ENCODE data around the gene BLCAP.
"Not testable (repeated sequence)": the region's sequence is repeated elsewhere in the genome, so short reads cannot be mapped to it uniquely, and the experiment has no call there.

The BLCAP gene

GRCh38 chr20:37556538-37556937, 28.9 kb upstream of the BLCAP start:
- no peak for DNase-seq (ENCODE audit: low read depth)

- not testable (repeated sequence) for DNase-seq (ENCODE audit: low read depth)
These were observed 27.1 kb upstream of the BLCAP start for GRCh38 chr20:37554721-37555298.

GRCh38 chr20:37552415-37552814, 24.7 kb upstream of the BLCAP start:
- DNase-seq (ENCODE audit: low read depth) = no peak

DNA sequence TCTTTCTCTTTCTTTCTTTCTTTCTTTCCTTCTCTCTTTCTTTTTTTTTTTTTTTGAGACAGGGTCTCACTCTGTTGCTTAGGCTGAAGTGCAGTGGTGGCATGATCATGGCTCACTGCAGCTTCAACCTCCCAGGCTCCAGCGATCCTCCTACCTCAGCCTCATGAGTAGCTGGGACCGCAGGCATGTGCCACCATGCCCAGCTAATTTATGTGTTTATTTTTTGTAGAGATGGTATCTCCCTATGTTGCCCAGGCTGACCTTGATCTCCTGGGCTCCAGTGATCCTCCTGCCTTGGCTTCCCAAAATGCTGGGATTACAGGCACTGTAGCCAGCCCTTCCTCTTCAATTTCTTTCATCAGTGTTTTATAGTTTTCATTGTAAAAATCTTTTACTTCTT, 24.0 kb upstream of the BLCAP start:
- DNase-seq (ENCODE audit: low read depth) = not testable (repeated sequence)

DNA sequence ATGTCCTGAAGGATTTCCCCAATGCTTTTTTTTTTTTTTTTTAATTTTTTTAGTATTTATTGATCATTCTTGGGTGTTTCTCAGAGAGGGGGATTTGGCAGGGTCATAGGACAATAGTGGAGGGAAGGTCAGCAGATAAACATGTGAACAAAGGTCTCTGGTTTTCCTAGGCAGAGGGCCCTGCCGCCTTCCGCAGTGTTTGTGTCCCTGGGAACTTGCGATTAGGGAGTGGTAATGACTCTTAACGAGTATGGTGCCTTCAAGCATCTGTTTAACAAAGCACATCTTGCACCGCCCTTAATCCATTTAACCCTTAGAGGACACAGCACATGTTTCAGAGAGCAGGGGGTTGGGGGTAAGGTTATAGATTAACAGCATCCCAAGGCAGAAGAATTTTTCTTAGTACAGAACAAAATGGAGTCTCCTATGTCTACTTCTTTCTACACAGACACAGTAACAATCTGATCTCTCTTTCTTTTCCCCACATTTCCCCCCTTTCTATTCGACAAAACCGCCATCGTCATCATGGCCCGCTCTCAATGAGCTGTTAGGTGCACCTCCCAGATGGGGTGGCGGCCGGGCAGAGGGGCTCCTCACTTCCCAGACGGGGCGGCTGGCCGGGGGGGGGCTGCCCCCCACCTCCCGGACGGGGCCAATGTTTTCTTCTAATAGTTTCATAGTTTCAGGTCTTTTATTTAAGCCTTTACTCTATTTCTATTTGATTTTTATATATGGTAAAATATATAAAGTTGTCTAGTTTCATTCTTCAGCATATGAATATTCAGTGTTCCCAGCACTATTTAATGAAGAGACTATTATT, 22.6 kb upstream of the BLCAP start:
- DNase-seq (ENCODE audit: low read depth) = not testable (repeated sequence)

GRCh38 chr20:37547912-37548311, 20.2 kb upstream of the BLCAP start:
- DNase-seq (ENCODE audit: low read depth) = no peak

DNA sequence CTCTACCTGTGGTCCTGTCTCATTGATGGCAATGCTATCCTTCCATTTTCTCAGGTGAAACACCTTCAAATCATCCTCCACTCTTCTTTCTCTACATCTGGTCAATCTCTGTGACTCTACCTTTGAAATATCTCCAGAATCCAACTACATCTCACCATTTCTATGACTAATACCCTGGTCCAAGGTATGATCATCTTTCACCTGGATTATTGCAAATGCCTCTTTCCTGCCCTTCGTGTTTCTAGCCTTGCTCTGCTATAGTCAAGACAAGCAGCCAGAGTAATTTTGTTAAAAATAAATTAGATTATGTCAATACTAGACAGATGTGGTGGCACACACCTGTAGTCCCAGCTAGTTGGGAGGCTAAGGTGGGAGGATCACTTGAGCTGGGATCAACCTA, 17.8 kb upstream of the BLCAP start:
- no peak for DNase-seq (ENCODE audit: low read depth)

GRCh38 chr20:37544386-37544785, 16.7 kb upstream of the BLCAP start:
- DNase-seq (ENCODE audit: low read depth) = no peak

GRCh38 chr20:37543828-37544227, 16.2 kb upstream of the BLCAP start:
- no peak for DNase-seq (ENCODE audit: low read depth)

- no peak for DNase-seq (ENCODE audit: low read depth)
These were observed 14.6 kb upstream of the BLCAP start for GRCh38 chr20:37542281-37542680.

GRCh38 chr20:37541326-37541725, 13.7 kb upstream of the BLCAP start:
- no peak for DNase-seq (ENCODE audit: low read depth)

- DNase-seq (ENCODE audit: low read depth) = not testable (repeated sequence)
These were observed 13.2 kb upstream of the BLCAP start for GRCh38 chr20:37540838-37541237.

DNA sequence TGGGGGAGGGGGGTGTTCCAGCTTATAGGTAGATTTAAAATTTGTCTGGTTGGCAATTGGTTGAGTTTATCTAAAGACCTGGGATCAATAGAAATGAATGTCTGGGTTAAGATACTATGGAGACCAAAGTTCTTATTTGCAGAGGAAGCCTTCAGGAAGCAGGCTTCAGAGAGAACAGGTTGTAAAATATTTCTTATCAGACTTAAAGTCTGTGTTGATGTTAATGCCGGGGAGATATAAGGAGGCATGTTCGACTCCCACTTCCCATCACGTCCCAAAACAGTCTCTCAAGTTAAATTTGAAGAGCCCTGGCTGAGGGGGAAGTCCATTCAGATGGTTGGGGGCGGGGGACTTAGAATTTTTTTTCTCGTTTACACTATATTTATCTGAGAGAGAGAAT, 12.3 kb upstream of the BLCAP start:
- DNase-seq (ENCODE audit: low read depth) = no peak

- no peak for DNase-seq (ENCODE audit: low read depth)
These were observed 11.7 kb upstream of the BLCAP start for GRCh38 chr20:37539424-37539823.

GRCh38 chr20:37538003-37538402, 10.3 kb upstream of the BLCAP start:
- no peak for DNase-seq (ENCODE audit: low read depth)

DNA sequence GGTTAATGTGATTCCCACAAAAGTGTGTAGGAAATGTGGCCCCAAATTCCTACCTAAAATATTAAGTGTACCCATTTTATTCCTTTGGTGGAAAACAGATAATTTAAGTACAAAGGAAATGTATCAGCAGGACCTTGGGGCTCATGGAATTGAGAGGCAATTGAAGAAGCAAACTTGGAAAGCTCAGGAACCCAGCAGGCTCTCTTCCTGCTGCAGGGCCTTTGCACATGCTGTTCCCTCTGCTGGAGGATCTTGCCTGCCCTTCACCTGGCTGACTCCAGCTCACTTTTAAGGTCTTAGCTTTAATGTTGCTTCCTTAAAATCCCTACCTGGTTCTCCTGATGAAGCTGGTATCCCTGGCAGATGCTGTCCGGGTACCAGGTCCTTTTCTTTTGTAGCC, 9.8 kb upstream of the BLCAP start:
- DNase-seq (ENCODE audit: low read depth) = no peak

DNA sequence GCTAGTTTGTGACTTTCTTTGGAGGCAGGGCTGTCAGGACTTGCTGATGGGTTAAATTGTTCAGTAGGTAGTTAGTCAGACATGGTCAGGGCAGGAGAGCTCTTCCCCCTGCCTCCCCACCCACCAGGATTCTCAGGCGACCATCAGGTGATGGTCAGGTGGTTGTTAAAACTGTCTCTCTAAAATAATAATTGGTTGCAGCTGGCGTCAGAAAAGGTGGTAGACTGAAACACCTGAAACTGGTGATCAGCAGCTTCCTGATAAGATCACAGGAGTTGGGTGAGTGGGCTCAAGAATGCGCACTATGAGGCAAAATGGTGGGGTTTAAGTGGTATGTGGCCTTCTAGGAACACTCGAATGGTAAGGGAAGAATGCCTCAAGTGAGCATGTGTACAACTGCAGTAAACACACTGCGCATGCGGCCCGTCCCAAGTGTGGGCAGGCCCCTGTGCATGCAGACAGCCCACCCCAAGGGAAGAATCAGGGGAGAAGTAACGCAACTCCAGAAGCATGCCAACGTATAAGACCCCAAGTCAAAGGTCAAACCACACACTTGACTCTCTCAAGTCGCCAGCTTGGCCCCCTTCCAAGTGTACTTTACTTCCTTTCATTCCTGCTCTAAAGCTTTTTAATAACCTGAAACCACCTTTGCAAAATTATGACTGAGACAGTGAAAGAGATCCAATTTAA, 7.9 kb upstream of the BLCAP start:
- DNase-seq (ENCODE audit: low read depth) = no peak

- DNase-seq (ENCODE audit: low read depth) = peak; percentile 30
These were observed 6.9 kb upstream of the BLCAP start for GRCh38 chr20:37534401-37535157.

DNA sequence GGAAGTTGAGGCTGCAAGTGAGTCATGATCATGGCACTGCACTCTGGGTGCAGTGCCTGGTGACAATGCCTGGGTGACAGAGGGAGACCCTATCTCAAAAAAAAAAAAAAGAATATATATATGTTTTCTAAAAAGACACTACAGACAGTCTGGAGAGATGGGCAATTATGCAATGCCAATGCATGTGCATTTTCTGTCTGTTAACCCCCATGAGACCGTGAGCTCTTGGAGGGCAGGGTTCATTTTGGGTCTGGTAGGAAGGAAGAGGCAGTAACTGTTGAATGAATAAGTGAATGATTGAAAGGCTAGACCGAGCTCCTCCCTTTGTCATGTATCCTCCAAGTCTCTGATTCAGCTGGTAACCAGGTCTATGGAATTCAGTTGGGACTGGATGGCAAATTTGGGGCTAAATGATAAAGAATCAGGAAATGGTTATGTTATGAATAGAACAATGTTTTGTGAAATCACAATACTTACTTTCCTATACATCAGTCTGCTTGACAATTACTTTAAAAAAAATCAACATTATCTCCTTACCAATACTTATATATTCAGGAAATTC, 5.6 kb upstream of the BLCAP start:
- DNase-seq (ENCODE audit: low read depth) = no peak

DNA sequence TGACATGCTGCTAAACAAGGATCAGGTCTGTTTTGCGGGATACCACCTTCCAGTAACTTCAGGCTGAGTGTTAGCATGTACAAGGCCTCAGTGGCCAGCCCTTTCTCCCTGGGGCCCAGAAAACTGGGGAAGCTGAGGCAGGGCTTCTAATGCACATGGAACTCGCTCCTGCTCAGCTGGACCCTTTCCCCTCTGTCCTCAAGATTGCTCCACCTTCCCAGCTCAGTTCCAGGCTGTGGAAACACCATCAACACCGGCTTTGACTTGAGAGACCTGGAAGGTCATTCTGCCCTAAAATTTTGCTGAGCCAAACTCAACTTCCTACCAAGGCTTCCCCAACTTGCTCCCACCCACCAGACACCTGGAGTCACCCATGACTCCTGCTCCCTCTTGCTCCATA, 4.2 kb upstream of the BLCAP start:
- DNase-seq (ENCODE audit: low read depth) = no peak

DNA sequence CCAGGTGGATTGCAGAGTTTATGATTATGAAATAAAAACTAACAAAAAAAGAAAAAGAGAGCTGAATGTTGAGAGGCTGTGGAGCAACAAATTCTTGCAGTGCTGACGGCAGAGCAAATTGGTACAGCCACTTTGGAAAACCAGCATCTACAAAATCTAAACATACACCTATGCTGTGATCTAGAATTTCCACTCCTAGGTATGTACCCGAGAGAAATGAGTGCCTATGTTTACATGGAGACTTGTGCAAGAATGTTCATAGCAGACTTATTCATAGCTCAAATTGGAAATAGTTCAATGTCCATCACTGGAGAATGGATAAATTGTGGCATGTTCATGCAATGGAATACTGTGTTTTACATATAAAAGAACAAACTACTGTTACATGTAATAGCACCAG, 3.0 kb upstream of the BLCAP start:
- DNase-seq (ENCODE audit: low read depth) = no peak

GRCh38 chr20:37529968-37530600, 2.4 kb upstream of the BLCAP start:
- no peak for DNase-seq (ENCODE audit: low read depth)
